Esophagus squamous epithelium (tissue), 5 donors: ENCODE data around the gene SLC8A2. TPM values are rescaled to one million over a fixed set of nuclear protein-coding genes. Genes with fewer than 3 reads are reported as not detected.

Experiments used
- DNase-seq: peaks from one replicate; lab custom pipeline; 2025; lab: John Stamatoyannopoulos, UW
- H3K27ac ChIP-seq, 4 donors: fragments of 200-600 bp; sonication (generic); one replicate each; pipeline ENCODE4 v1.5.1; 2016 to 2019; ENCODE audit warnings: mild to moderate bottlenecking in 1 of 4
- H3K27me3 ChIP-seq, 4 donors: fragments of 200-600 bp; sonication (generic); 1 replicate in 3 of 4; 2 replicates in 1 of 4; pipeline versions ENCODE4 v1.5.1 to v1.6.0; 2017 to 2021; ENCODE audit warnings: antibody characterized with exemption in 1 of 4
- H3K36me3 ChIP-seq, 3 donors: fragments of 200-600 bp; sonication (generic); one replicate each; pipeline ENCODE4 v1.5.1; 2016 to 2019
- H3K4me1 ChIP-seq, 3 donors: fragments of 200-600 bp; sonication (generic); one replicate each; pipeline ENCODE4 v1.5.1; 2017 to 2019
- H3K4me3 ChIP-seq, 4 donors: fragments of 200-600 bp; sonication (generic); 1 replicate in 3 of 4; 2 replicates in 1 of 4; pipeline ENCODE4 v1.5.1; 2016 to 2019; ENCODE audit warnings: mild to moderate bottlenecking in 2 of 4, moderate library complexity in 1 of 4
- H3K9me3 ChIP-seq, 3 donors: fragments of 200-600 bp; sonication (generic); one replicate each; pipeline ENCODE4 v1.5.1; 2016 to 2019
- POLR2A ChIP-seq, 4 donors: fragments of 450-650 bp; IDR thresholded peaks; one replicate each; pipeline ENCODE4 v1.6.1; 2017; ENCODE audit warnings: antibody characterized with exemption in 4 of 4, mild to moderate bottlenecking in 4 of 4, moderate library complexity in 3 of 4
- WGBS, 2 donors: methylation state at CpG; one replicate each; pipeline ENCODE4 v1.1.5; 2018; 5-methylcytosine and 5-hydroxymethylcytosine counted together
- intact Hi-C: fragments of 100-400 bp; cut with DNase I; formaldehyde crosslinking; loops from one replicate; pipeline ENCODE4 v1.15.0; 2022
- total RNA-seq, 4 donors: library from RNA; depleted of rRNA; stranded (reverse); fragments of >200 nt; gene quantifications; one replicate each; pipeline ENCODE4 v1.1.0, GENCODE V29; 2016
- TF ChIP-seq, protein P1 (sequence below), 6 experiments: fragments of 450-650 bp in 4 of 6; fragments of 200-600 bp in 2 of 6; sonication (generic) in 2 of 6; IDR thresholded peaks; one replicate each; pipeline ENCODE4 v1.5.1; 2016 to 2019; ENCODE audit warnings: antibody characterized with exemption in 6 of 6, mild to moderate bottlenecking in 4 of 6, moderate library complexity in 4 of 6
- donor health status: DM: yes; HTN: yes; CAD: no.

The SLC8A2 gene
- total RNA-seq, 4 donors from 2014 or later = 0.08 to 5.0 (median 3.6) TPM; not detected in 1

- H3K4me1 ChIP-seq = no peaks in the 10 kb centered on the region
- no peak for DNase-seq
- H3K9me3 ChIP-seq = no peaks in the 10 kb centered on the region
- 89 to 96% methylated on average over 2 to 4 of the region's 11 CpGs for WGBS, 2 donors
- H3K27ac ChIP-seq = no peak overlapping the region
- TF ChIP-seq POLR2A (IDR thresholded peaks at IDR 0.05) = no peak
- TF ChIP-seq, protein P1, sequence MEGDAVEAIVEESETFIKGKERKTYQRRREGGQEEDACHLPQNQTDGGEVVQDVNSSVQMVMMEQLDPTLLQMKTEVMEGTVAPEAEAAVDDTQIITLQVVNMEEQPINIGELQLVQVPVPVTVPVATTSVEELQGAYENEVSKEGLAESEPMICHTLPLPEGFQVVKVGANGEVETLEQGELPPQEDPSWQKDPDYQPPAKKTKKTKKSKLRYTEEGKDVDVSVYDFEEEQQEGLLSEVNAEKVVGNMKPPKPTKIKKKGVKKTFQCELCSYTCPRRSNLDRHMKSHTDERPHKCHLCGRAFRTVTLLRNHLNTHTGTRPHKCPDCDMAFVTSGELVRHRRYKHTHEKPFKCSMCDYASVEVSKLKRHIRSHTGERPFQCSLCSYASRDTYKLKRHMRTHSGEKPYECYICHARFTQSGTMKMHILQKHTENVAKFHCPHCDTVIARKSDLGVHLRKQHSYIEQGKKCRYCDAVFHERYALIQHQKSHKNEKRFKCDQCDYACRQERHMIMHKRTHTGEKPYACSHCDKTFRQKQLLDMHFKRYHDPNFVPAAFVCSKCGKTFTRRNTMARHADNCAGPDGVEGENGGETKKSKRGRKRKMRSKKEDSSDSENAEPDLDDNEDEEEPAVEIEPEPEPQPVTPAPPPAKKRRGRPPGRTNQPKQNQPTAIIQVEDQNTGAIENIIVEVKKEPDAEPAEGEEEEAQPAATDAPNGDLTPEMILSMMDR (IDR thresholded peaks at IDR 0.05) = no peak
- intact Hi-C loops = no loop called here
- no peaks in the 10 kb centered on the region for H3K27me3 ChIP-seq
- H3K36me3 ChIP-seq = peaks cover 28 to 57% (median 31%) of the 10 kb centered on the region in 3 donors
- no peak overlapping the region for H3K4me3 ChIP-seq
Measured at GRCh38 chr19:47381653-47382279, 89.9 kb downstream of the SLC8A2 start.

GRCh38 chr19:47381121-47381520, 90.6 kb downstream of the SLC8A2 start:
- Histone ChIP-seq H3K4me3 (no peak overlapping the region), H3K27ac (no peak overlapping the region), H3K4me1 (no peaks in the 10 kb centered on the region), H3K27me3 (no peaks in the 10 kb centered on the region), H3K36me3 (peaks cover 35 to 64% (median 38%) of the 10 kb centered on the region in 3 donors), H3K9me3 (no peaks in the 10 kb centered on the region)
- intact Hi-C loops = no loop called here
- DNase-seq = no peak
- no peak for TF ChIP-seq POLR2A (IDR thresholded peaks at IDR 0.05)
- TF ChIP-seq, protein P1 (IDR thresholded peaks at IDR 0.05) = no peak
- WGBS, 2 donors = 86 to 89% methylated on average over 5 to 9 of the region's 14 CpGs

GRCh38 chr19:47380559-47380958, 91.1 kb downstream of the SLC8A2 start:
- no peaks in the 10 kb centered on the region for H3K4me1 ChIP-seq
- H3K27ac ChIP-seq = no peak overlapping the region
- no peak for TF ChIP-seq POLR2A (IDR thresholded peaks at IDR 0.05)
- TF ChIP-seq, protein P1 (IDR thresholded peaks at IDR 0.05) = no peak
- H3K9me3 ChIP-seq = no peaks in the 10 kb centered on the region
- no peak overlapping the region for H3K4me3 ChIP-seq
- H3K36me3 ChIP-seq = peaks cover 40 to 69% (median 43%) of the 10 kb centered on the region in 3 donors
- no peaks in the 10 kb centered on the region for H3K27me3 ChIP-seq
- intact Hi-C loops = no loop called here
- WGBS, 2 donors = 90 to 93% methylated on average over 3 to 5 of the region's 6 CpGs
- no peak for DNase-seq

DNA sequence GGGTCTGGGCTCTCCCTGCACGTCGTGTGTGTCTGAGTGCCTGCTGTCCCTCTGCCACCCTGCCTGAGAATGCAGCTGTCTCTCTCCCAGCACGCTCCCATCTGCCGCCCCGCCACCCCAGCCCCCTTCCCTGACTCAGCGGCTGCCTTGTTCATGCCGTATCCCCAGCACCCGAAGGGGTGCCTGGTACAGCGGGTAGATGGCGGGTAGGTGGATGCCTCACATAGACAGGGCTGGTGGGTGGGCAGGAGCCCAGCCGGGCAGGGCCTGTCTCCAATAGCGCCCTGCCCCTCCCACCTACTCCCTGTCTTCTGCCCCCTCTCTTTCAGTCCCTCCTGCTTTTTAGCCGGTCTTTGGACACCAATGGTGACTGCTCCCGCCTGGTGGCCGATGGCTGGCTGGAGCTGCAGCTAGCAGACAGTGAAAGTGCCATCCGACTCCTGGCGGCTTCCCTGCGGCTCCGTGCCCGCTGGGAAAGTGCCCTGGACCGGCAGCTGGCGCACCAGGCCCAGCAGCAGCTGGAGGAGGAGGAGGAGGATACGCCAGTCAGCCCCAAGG, 92.2 kb downstream of the SLC8A2 start:
- Histone ChIP-seq H3K9me3 (no peaks in the 10 kb centered on the region), H3K4me1 (no peaks in the 10 kb centered on the region), H3K36me3 (peaks cover 45 to 80% (median 54%) of the 10 kb centered on the region in 3 donors), H3K27ac (no peak overlapping the region), H3K4me3 (no peak overlapping the region), H3K27me3 (no peaks in the 10 kb centered on the region)
- 88 to 93% methylated on average over 3 to 19 of the region's 23 CpGs for WGBS, 2 donors
- intact Hi-C loops = no loop called here
- TF ChIP-seq, protein P1 (IDR thresholded peaks at IDR 0.05) = no peak
- no peak for TF ChIP-seq POLR2A (IDR thresholded peaks at IDR 0.05)
- no peak for DNase-seq

DNA sequence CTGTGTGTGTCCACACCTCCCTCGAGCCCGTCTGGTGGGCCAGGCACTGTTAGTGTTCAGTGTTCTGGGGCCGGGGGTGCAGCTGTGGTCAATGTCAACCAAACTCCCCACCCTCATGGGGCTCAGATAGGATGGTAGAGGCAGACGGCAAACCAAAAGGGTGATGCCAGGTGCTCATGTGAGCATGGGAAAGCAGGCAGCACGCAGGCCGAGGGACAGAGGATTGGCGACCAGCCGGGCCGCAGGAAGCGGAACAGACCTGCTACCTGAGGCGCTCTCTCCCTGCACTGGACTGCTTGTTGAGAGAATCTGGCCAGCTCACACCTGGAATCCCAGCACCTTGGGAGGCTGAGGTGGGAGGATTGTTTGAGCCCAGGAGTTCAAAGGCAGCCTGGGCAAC, 93.4 kb downstream of the SLC8A2 start:
- no peaks in the 10 kb centered on the region for H3K4me1 ChIP-seq
- no peak overlapping the region for H3K27ac ChIP-seq
- H3K36me3 ChIP-seq = peaks cover 51 to 93% (median 65%) of the 10 kb centered on the region in 3 donors
- DNase-seq = no peak
- no peaks in the 10 kb centered on the region for H3K9me3 ChIP-seq
- H3K27me3 ChIP-seq = no peaks in the 10 kb centered on the region
- TF ChIP-seq POLR2A (IDR thresholded peaks at IDR 0.05) = no peak
- TF ChIP-seq, protein P1 (IDR thresholded peaks at IDR 0.05) = no peak
- WGBS, 2 donors = 93 to 96% methylated on average over 4 to 6 of the region's 11 CpGs
- intact Hi-C loops = no loop called here
- H3K4me3 ChIP-seq = no peak overlapping the region
